ENCODE measurements around the gene PCP2.
A peak's percentile ranks its signal among the peaks of the same experiment; 100 is the strongest.

The PCP2 gene

DNA sequence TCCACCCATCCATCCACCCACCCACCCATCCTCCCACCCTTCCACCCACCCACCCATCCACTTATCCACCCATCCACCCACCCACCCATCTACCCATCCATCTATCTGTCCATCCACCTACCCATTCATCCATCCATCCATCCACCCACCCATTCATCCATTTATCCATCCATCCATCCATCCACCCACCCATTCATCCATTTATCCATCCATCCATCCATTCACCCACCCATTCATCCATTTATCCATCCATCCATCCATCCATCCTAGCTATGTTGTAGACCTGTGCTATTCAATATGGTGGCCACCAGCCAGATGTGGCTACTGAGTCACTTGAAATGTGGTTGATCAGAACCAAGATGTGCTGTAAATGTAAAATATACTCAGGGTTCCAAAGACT is 32.8 kb downstream of the PCP2 start:
- TF ChIP-seq CTCF (IDR thresholded peaks at IDR 0.05; ENCODE audit: low read depth, low read length): no peak
- DNase-seq (ENCODE audit: extremely low read depth, low read depth): no peak

DNA sequence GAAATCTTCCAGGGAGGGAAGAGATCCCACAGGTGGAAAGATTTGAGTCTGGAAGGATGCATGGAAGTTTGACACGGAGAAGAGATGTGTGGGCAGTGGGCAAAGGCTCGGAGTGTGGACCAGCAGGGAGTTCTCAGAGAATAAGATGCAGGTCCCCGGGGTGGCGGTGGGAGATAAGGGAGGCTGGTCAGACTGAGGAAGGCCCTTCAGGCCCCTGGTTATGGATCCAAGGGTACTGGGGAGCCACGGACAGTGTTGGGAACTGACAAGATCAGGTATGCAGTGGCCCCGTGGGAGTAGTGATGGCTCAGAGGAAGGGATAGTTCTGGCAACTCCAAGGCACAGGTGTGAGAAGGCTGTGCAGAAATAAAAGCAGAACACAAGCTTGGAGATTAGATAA is 35.3 kb downstream of the PCP2 start:
- TF ChIP-seq CTCF (IDR thresholded peaks at IDR 0.05; ENCODE audit: low read depth, low read length): no peak
- no peak for DNase-seq (ENCODE audit: extremely low read depth, low read depth)

- no peak for TF ChIP-seq CTCF (IDR thresholded peaks at IDR 0.05; ENCODE audit: low read depth, low read length)
These were observed 35.8 kb downstream of the PCP2 start for GRCh38 chr19:7597689-7598088.

DNA sequence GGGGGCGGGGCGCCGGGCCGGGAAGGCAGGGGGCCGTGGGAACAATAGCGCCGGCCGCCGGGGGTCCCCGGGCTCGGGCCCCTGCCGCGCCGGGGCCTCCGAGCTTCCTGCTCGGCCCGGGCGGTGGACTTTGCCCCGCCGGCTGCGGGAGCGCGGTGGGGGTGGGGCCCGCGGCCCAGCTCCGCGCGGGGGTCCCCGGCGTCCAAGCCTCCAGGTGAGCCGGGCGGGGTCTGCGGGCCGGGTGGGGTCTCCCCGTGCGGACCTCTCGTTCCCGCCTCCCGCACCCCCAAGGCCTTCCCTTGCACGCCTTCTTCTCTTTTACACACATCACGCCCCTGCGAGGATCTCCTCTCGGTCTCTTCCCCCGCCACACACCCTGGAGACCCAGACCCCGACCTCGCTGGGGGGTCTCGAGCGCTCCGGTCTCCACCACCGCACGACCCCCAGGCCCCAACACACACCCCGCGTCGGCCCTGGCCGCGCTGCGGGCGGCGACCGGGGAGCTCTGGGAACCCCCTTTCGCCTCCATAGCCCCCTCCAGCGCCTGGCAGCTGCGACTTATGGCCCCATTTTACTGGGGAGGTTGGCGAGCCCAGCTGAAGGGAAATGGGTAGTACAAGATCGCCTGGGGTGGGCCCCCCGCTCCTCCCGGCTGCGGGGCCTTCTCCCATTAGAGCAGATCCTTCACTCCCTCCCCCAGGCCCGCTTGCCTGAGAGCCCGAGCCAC is 37.1 kb downstream of the PCP2 start:
- TF ChIP-seq CTCF (IDR thresholded peaks at IDR 0.05; ENCODE audit: low read depth, low read length): no peak
- DNase-seq (ENCODE audit: extremely low read depth, low read depth): no peak

More at GRCh38 chr19:7597689-7598088, 35.8 kb downstream of the PCP2 start:
- no peak for DNase-seq (ENCODE audit: extremely low read depth, low read depth)

DNA sequence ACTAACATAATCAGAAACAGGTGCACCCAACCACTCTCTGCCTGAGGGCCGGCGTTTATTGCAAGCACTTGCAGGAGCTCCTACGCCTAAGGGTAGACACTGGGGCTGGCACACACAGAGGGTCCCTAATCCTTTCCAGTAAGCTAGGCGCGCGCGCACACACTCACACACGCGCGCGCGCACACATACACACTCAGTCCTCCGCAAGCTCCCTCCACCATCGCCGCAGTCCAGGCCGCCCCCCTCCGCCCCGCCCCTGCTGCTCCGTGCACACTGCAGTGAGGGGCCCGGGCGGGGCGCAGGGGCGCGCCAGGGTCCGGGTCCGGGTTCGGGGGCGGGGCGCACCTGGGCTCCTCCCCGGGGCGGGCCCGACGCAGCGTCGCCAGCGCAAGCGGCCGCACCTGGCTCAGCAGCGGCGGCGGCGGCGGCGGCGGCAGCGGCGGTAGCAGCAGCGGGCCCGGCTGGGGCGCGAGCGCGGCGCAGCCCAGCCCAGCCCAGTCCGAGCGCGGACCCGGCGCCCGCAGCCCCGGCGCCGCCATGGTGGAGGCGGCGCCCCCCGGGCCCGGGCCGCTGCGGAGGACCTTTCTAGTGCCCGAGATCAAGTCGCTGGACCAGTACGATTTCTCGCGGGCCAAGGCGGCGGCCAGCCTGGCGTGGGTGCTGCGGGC is 37.9 kb downstream of the PCP2 start, which contains the start of gene CAMSAP3:
CAMSAP3 (plus strand) TSS at position 398 of the 668 bp plus-strand sequence; CDS start at position 538, 140 bp downstream.
- DNase-seq (ENCODE audit: extremely low read depth, low read depth): peak; percentile 11
- TF ChIP-seq CTCF (IDR thresholded peaks at IDR 0.05; ENCODE audit: low read depth, low read length): no peak

- no peak for DNase-seq (ENCODE audit: extremely low read depth, low read depth)
- TF ChIP-seq CTCF (IDR thresholded peaks at IDR 0.05; ENCODE audit: low read depth, low read length): no peak
These were observed 43.3 kb downstream of the PCP2 start for GRCh38 chr19:7590256-7590655.

GRCh38 chr19:7589822-7590221 is 43.7 kb downstream of the PCP2 start:
- no peak for TF ChIP-seq CTCF (IDR thresholded peaks at IDR 0.05; ENCODE audit: low read depth, low read length)
- no peak for DNase-seq (ENCODE audit: extremely low read depth, low read depth)
